ENCODE measurements around the gene DNAH17. TPM values are rescaled to one million over a fixed set of nuclear protein-coding genes. Genes with fewer than 3 reads are reported as not detected.
A peak's percentile ranks its signal among the peaks of the same experiment; 100 is the strongest.

The DNAH17 gene
- total RNA-seq, 1 donor from 2014 or later = not detected

GRCh38 chr17:78581304-78581703 lies 4.1 kb upstream of the DNAH17 start:
- intact Hi-C loops (cut with micrococcal nuclease) = no loop called here
- ATAC-seq (no peak), DNase-seq (no peak)

- ATAC-seq (no peak), DNase-seq (no peak)
- intact Hi-C loops (cut with micrococcal nuclease) = no loop called here
Measured at GRCh38 chr17:78580277-78580804, 3.1 kb upstream of the DNAH17 start.

DNA sequence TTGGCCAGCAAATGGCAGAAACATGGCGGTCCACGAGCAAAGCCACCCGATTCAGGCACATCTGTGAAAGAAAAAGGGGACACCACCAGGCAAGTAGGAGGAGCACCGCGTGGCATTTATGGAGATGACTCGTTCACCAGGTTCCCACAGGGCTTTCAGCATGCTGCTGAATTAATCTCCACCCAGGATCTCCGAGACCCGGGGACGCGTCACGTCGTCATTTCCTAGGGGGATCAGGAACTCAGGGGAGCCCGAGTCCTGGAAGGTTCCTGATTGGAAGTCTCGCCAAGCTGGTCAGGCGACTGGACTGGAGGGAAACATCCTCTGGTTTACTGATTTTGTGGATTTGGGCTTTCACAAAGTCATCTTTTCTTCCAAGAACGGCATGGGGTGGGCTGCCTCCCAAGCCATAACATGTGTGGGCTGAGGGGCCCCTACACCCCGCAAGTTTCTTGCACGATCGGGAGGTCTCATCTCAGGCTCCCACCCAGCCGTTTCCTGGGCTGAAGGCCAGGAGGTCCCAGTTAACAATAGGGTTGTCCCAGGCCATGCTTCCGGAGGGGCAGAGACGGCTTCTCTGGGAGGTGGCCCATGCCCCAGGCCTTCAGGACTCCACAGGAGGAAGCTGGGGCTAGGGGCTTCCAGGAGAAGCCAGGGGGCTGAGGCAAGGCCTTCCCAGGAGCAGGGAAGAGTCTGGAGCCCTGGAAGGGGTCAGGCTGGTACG lies 645 bp downstream of the DNAH17 start:
- intact Hi-C loops (cut with micrococcal nuclease) = no loop called here
- DNase-seq = no peak
- ATAC-seq = peak; percentile 51

DNA sequence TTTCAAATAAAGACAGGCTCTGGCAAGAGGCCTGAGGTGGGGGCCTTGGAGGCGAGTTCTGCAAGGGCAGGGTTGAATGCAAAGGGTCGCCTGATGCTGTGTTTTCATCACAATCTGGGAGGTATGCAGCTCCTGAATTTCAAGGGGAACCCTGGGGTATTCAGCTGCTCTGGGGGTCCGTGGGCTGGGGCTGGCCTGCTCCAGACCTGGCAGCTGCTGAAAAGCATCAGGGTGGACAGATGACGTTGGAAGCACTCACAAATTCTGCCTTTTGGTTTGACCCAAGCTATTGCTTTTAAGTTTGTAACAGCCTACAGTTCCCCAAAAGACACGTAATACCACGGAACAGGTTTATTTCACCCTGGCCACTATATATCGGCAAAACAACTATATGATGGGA lies 1.3 kb downstream of the DNAH17 start:
- DNase-seq (no peak), ATAC-seq (no peak)
- intact Hi-C loops (cut with micrococcal nuclease) = no loop called here

DNA sequence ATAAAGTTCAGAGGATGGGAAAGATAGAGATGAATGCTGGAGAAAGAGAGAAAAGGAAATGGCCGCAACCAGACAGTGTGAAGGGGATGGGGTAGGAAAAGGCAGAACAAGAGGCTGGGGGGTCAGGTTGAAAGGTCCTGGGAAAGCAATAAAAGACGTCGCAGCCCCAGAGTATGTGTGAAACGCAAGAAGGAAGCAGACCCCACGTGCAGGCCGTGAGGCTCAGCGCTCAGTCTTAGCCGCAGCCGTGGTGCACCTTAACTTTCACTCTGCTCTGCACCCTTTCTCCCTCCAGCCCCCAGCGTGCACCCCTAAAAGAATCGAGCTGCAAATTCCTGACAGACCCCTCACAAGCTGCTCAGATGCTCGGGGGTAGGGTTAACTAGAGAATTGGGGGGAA lies 1.9 kb downstream of the DNAH17 start:
- DNase-seq (no peak), ATAC-seq (no peak)
- intact Hi-C loops (cut with micrococcal nuclease) = no loop called here

GRCh38 chr17:78573955-78574354 lies 3.2 kb downstream of the DNAH17 start:
- intact Hi-C loops (cut with micrococcal nuclease) = no loop called here
- DNase-seq (no peak), ATAC-seq (no peak)

GRCh38 chr17:78572239-78573205 lies 4.7 kb downstream of the DNAH17 start:
- ATAC-seq (no peak), DNase-seq (no peak)
- intact Hi-C loops (cut with micrococcal nuclease) = no loop called here

- intact Hi-C loops (cut with micrococcal nuclease) = no loop called here
Measured at GRCh38 chr17:78571329-78571728, 5.9 kb downstream of the DNAH17 start.

GRCh38 chr17:78568494-78569115 lies 8.6 kb downstream of the DNAH17 start:
- ATAC-seq (no peak), DNase-seq (no peak)
- intact Hi-C loops (cut with micrococcal nuclease) = no loop called here

More at GRCh38 chr17:78571329-78571728, 5.9 kb downstream of the DNAH17 start:
- DNase-seq = no peak
- no peak for ATAC-seq

GRCh38 chr17:78567991-78568390 lies 9.2 kb downstream of the DNAH17 start:
- DNase-seq = no peak
- intact Hi-C loops (cut with micrococcal nuclease) = no loop called here
- ATAC-seq = no peak

- intact Hi-C loops (cut with micrococcal nuclease) = no loop called here
- ATAC-seq = no peak
- DNase-seq = no peak
Measured at GRCh38 chr17:78566947-78567346, 10.2 kb downstream of the DNAH17 start.

DNA sequence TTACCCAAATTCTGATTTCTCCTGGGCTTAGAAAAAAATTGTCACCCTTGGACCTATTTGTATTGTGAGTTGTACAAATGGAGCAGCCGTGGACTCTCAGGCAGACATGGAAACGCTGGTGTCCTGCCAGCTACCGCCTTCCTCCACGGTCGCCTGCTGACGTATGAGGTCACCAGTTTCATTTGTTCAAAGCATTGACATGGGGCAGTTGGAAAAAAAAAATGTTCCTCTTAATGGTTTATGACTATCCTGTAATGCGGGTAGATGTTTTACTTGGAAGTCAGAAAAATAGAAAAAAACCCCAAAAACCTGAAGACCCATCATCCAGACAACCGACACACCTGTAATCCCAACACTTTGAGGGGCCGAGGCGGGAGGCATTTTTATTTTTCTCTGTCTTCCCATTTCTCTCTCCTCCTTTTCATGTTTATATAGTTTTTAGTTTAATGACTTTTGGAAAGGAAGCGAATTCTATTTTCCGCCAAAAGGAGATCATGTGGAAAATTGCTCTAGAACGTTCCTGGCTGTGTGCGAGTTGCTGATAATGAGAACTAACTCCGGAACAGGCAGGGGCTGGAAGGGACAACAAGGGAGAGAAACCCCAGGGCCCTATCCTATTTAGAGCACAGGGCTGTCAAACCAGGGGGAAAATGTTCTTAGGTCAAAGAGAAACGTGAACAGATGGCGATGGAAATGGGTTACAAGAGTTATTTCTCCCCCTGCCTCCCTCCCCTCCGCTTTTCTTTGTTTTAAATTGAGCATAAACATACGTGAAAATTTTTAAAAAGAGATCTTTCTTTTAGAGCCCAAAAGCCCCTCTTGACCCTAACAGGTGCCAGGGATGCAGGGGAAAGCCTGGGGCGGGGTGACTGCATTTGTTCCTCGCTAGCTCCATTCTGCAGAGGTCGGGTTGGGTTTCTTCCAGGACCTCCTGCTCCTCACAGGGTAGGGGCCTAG lies 13.7 kb downstream of the DNAH17 start:
- ATAC-seq (peak; percentile 67), DNase-seq (peak; percentile 68)
- intact Hi-C loops (cut with micrococcal nuclease) = no loop called here

GRCh38 chr17:78562734-78563133 lies 14.5 kb downstream of the DNAH17 start:
- intact Hi-C loops (cut with micrococcal nuclease) = no loop called here
- DNase-seq (no peak), ATAC-seq (no peak)

- intact Hi-C loops (cut with micrococcal nuclease) = no loop called here
- no peak for DNase-seq
Measured at GRCh38 chr17:78561166-78561565, 16.0 kb downstream of the DNAH17 start.

DNA sequence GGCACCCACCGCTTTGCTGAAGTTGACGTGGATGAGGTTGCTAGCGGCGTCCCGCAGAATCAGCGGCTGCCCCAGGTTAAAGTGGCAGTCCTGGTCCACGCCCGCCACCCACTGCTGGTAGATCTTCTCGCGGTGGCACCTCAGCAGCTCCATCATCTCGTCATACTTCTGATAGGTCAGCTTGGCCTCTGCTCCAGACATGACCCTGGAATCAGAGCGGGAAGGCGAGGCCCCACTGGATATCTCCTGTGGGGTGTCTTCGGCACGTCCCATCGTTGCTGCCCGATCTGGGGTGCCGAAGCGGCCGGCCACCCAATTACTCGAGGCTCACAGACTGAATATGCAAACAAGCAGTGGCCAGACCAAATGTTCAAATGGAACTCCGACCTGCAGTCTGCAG lies 16.5 kb downstream of the DNAH17 start:
- ATAC-seq (no peak), DNase-seq (no peak)
- intact Hi-C loops (cut with micrococcal nuclease) = no loop called here

More at GRCh38 chr17:78561166-78561565, 16.0 kb downstream of the DNAH17 start:
- no peak for ATAC-seq

DNA sequence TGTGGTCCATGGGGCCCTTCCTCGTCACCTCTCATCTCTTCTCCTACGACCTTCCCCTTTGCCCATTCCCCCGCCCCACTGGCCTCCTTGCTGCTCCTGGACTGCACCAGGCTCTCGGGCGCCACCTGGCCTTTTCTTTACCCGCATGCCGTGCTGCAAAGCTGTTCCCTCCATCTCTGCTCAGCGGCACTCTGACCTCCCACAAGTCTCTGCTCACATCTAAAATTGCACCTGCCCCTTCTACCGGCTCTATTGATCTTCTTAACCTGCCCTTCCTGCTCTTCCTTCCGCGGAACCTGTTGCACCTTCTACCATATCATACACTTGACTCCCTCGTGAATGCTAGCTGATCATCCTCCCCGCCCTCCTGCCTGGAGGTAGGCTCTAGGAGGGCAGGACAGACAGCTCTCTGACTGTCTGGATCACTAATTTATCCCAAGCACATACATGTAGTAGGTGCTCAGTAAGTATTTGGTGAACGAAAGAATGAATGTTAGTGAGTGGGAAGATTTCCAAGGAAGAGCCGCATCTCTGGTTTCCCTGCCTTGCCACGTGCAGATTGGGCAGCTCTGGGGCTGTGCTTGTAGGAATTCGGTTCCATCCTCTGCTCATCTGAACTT lies 17.3 kb downstream of the DNAH17 start:
- intact Hi-C loops (cut with micrococcal nuclease) = no loop called here
- ATAC-seq (no peak), DNase-seq (no peak)

- intact Hi-C loops (cut with micrococcal nuclease) = no loop called here
- ATAC-seq = no peak
- DNase-seq = no peak
Measured at GRCh38 chr17:78558989-78559388, 18.2 kb downstream of the DNAH17 start.

DNA sequence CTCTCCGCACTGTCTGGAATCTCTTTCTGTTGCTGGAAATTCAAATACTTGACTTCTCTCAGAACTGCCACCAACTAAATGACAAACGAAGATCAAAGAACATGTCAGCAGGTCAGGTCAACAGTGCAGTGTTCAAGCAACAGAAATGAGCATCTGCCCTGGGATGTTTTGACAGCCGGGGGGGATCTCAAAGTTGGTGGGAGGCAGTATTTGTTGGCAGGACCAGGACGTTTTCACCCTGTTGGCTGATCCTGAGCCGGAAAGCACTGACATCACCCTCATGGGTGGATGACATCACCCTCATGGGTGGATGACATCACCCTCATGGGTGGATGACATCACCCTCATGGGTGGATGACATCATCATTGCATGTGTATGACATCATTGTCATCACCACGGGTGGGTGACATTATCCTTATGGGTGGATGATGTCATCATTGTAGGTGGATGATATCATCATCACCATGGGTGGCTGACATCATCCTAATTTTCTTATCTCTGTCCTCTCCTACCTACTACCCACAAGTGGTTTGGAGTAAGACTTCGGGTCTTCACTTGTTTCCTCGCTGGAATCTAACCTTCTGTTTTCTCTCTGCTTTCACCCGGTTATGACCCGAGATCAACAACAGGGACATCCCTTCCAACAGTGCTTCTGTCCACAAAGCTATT lies 18.9 kb downstream of the DNAH17 start:
- no peak for ATAC-seq
- intact Hi-C loops (cut with micrococcal nuclease) = no loop called here
- DNase-seq = no peak

Measured in left ventricle myocardium superior (tissue), 1 donor.